HG02763 (cell line): ENCODE measurements around the gene ASB5.
"Not testable (repeated sequence)": the region's sequence is repeated elsewhere in the genome, so short reads cannot be mapped to it uniquely, and the experiment has no call there.

Source experiments
- ATAC-seq: cut with Tn5 transposase; IDR thresholded peaks from one replicate; pipeline ENCODE4 v1.9.1; 2021; ENCODE audit warnings: mild to moderate bottlenecking, moderate library complexity; ENCODE audit not compliant: unreplicated experiment

Gene ASB5

DNA sequence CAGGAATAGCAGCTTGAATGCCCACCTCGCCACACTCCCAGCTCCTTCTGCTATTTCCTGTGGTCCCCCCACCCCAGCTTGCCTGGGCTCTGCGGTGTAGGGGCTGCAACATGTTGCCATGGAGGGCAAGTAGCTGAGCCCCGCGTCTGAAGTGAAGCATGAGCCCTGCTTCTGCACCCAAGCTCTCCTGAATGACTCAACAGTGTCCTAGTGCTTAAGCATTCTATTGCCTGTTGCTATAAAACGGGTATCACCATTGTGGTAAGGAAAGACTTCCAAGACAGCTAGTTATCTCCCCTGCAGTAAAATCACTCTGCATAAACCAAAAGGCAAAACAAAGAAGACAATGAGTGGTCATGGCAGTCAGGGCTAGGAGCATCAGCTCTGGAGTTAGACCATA lies 42.3 kb downstream of the ASB5 start:
- no peak for ATAC-seq

- no peak for ATAC-seq
Measured at GRCh38 chr4:176223561-176223960, 45.5 kb downstream of the ASB5 start.

- ATAC-seq = no peak
Measured at GRCh38 chr4:176222149-176222548, 46.9 kb downstream of the ASB5 start.

DNA sequence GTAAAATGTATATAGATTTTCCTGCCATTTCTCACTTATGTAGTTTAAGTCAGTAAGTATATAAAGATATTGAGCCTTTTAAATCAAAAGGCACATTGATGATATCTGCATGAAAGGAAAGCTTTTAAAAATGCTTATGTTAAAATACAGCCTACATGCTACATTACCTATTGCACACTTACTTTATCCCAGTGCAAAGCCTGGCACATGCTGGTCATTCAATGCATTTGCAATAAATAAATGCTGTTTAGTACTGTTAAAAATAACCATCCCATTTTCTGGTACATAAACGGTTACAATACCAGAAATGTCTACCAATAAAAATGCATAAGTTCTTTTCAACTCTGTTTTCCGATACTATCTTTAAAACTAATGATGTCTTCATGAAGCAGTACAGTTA lies 51.5 kb downstream of the ASB5 start:
- ATAC-seq = no peak

- not testable (repeated sequence) for ATAC-seq
Measured at GRCh38 chr4:176212351-176212750, 56.7 kb downstream of the ASB5 start.

DNA sequence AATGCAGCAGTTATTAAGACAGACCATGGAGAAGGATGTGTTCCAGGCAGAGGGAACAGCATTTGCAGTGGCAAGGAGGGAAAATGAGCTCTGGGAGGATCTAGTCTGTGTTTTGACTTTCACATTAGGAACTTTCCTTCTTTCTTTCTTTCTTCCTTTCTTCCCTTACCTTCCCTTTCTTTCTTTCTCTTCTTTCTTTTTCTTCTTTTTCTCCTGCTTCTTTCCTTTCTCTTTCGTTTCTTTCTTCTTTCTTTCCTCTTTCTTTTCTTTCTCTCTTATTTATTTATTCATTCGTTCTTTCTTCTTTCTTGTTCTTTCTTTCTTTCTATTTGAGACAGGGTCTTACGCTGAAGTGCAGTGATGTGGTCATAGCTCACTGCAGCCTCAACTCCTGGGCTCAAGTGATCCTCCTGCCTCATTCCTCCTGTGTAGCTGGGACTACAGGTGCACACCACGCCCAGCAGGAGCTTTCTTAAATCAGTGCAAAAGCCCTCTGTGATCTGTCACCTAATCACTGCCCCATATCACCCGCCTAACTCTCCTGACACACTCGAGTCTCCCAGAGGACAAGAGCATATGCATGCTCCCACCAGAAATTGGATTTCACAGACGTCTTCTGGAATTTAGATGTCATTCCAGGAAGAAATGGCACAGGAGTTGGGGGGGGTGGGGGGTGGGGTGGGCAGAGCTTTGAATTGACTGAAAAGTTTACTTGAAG lies 58.3 kb downstream of the ASB5 start:
- no peak for ATAC-seq

DNA sequence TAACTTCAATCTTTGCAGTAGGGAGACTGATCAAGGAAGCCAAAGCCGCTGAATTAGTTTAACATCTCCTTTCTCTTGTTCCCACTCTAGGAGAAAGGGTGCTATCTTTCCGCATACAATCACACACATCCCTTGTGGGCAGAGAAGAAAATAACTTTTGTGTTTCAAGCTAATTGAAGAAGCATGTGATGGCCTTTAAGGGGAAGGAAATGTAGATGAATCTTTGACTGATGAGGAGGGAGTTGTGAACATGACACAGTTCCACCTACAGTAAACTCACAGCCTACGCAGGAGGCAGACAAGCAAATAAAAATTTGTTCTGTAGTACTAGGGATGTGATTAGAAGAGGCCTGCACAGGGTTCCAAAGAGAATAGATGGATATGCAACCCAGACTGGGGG lies 58.9 kb downstream of the ASB5 start:
- no peak for ATAC-seq

GRCh38 chr4:176209535-176209934 lies 59.5 kb downstream of the ASB5 start:
- ATAC-seq = no peak

GRCh38 chr4:176207839-176208238 lies 61.2 kb downstream of the ASB5 start:
- no peak for ATAC-seq

DNA sequence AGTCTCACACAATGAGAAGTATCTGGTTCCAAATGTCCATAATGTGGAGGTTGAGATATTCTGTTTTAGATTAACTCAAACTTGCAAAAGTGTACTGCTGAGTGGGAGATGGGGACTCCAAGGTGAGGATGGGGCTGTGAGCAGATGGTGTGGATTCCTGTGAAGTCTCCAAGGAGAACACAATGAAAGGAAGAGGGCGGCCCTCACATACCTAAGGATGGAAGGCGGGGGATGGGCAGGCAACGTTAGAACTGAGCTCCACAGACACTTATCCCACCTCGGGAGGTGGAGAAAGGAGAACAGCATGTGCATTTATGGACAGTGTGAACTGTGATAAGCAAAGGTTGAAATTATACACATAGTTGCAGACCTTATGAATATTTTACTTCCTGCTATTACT lies 63.7 kb downstream of the ASB5 start:
- no peak for ATAC-seq

DNA sequence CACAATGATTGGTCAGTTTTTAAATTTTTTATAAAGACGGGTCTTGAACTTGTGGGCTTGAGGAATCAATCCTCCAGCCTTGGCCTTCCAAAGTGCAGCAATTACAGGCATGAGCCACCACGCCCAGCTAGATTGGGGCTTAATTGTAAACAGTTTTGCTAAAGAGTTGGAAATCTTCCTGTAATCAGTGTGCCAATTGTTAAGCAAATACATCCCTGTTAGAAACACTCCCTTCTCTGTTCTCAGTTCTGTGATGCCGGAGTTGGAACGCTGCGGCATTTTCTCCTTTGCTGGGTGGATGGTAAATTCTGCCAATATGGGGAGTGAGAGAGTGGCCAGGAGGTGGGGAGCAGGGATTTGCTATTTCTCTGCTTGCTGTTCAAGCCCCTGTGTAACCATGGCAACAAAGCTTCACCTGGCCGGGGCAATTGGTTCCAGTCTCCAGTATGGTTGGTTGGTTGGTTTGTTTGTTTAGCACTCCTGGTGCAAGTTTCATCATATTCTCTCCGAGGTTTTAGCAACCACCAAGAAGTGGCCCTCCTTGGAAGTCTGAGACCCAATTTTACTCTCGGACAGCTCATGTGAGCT lies 70.6 kb downstream of the ASB5 start:
- no peak for ATAC-seq

DNA sequence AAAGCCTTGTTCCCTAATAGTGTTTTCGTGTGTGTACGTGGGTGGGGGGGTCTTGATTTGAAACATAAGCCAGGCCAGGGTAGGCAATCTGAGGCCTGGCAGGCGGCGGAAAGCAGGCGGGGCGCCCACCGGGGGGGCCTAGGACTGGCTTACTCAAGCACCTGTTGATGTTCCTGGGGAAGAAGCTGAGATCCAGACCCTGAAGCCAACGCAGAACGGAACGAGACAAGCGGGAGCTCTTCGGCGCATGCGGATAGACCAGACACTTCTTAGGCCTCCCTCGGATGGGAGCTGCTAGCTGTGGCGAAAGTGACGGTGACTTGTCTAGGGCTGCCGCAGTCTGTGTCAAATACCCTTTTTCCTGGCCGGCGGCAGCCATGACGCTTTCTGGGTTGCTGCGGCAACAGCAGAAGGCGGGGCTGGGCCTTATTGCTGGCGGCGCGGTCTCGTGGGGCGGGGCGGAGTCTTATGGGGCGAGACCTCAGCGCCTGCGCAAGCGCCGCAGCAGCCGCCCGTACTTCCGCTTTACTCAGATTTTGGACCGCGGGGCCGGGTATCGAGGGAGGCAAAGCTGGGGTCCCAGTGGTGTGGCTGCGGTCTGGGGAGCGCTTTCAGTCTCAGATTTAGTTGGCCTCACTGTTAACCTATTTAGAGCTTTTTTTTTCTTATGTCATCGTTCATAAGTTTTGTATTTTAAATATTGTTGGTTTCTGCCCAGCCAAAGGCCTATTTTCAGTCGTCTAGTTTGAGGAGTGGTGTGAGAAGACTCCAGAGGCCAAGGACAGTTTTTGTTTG lies 73.6 kb downstream of the ASB5 start, which contains the start of gene SPATA4:
Gene SPATA4 (minus strand): TSS at position 402 of the 795 bp plus-strand sequence. CDS start 23 bp downstream, at position 379.
- ATAC-seq = peak; percentile 99

DNA sequence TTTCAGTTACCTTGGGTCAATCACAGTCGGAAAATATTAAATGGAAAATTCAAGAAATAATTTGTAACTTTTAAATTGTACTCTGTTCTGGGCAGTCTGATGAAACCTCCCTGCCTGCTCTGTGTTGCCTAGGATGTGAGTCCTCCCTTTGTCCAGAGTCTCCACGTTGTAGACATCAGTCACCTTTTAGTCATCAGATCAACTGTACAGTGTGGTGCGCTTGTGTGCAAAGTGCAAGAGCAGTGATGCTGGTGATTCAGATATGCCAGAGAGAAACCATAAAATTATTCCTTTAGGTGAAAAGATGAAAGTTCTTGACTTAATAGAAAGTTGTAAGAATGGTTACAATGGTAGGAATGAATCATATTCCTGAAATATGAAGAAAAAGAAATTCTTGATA lies 75.1 kb downstream of the ASB5 start:
- no peak for ATAC-seq

GRCh38 chr4:176193126-176193525 lies 75.9 kb downstream of the ASB5 start:
- no peak for ATAC-seq

GRCh38 chr4:176191974-176192373 lies 77.0 kb downstream of the ASB5 start:
- ATAC-seq = no peak

GRCh38 chr4:176189891-176190795 lies 78.9 kb downstream of the ASB5 start:
- no peak for ATAC-seq

DNA sequence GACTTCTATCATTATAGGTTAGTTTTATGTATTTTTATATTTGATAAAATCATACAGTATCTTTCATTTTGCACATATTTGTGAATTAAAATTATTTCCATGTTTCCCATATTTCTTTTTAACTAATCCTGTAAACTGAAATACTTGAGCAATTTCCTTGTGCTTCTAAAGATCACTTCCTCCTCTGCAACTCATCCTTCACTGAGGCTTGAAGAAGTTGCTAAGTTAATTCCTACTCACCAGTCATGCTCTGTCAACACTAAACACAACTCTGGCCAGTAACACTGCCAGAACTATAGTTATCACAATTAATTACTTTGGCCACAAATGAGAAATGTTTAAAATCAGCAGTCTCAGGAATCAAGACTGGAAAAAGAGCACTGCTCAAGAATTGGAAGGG lies 80.4 kb downstream of the ASB5 start:
- ATAC-seq = no peak

DNA sequence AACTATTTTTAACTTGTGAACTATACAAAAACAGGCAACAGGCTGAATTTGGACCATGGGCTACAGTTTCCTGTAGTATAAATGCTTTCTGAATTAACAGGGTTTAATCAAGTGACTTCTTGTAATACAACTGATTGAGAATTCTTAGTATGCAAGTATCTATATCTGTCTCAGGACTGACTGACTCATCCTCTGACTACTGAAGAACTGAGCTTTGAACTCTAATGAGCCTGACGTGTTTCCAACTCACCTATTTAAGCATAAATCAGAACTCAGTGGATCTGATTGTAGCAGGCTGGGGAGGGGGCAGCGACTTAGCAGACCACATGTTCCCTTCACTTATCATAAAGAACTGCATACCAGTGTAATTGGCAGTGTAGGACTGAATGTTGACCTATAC lies 81.4 kb downstream of the ASB5 start:
- ATAC-seq = no peak

DNA sequence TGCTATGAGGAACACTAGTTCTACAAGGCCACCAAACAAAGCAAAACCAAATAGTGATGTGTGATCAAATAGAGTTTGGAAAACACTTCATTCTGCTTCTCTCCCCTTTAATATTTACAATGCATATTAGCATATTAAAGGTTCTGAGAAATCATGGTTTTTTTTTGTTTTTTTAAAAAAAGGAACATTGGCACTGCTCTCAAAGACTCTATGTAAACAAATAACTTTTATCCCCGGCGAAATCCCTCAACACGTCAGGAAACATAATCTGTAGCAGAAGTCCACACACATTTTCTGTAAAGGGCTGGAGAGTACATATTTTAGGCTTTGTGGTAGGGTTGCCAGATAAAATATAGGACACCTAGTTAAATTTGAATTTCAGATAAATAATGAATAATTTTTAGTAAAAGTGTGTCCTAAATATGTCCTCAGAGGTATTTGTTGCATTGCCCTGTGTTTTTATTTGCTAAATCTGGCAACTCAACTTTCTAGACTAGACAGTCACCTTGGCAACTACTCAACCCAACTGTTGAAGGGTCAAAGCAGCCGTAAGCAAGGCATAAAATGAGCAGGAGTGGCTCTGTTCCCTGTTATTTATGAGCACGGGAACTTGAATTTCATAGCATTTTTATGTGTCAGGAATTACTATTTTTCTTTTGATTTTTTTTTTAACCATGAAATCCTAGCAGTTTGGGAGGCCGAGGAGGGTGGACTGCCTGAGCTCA lies 82.2 kb downstream of the ASB5 start:
- ATAC-seq = no peak

DNA sequence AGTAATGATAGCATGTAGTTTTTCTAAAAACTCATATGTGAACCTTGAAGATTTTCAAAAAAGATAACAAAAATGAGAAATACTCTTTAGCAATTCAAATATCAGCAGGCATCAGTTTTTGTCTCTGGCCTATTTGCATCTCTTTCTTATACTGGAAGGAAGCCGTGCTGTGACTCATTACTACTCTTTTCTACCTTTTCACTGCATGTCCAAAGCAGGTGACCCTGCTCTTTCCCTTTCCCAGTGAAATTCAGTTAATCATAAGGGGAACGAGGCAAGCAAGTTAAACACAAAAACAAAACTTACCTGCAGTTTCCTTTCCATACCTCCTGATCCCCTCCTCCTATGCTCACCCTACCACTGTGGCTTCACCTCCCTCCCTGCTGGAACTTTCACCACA lies 83.0 kb downstream of the ASB5 start:
- ATAC-seq = no peak
